HG02973 (cell line): ENCODE measurements around the gene FOLR2.

Source experiments
- ATAC-seq: cut with Tn5 transposase; IDR thresholded peaks from one replicate; pipeline ENCODE4 v1.9.1; 2021; ENCODE audit warnings: moderate library complexity; ENCODE audit not compliant: unreplicated experiment

FOLR2 gene

GRCh38 chr11:72239849-72240460, 23.4 kb downstream of the FOLR2 start:
- no peak for ATAC-seq

DNA sequence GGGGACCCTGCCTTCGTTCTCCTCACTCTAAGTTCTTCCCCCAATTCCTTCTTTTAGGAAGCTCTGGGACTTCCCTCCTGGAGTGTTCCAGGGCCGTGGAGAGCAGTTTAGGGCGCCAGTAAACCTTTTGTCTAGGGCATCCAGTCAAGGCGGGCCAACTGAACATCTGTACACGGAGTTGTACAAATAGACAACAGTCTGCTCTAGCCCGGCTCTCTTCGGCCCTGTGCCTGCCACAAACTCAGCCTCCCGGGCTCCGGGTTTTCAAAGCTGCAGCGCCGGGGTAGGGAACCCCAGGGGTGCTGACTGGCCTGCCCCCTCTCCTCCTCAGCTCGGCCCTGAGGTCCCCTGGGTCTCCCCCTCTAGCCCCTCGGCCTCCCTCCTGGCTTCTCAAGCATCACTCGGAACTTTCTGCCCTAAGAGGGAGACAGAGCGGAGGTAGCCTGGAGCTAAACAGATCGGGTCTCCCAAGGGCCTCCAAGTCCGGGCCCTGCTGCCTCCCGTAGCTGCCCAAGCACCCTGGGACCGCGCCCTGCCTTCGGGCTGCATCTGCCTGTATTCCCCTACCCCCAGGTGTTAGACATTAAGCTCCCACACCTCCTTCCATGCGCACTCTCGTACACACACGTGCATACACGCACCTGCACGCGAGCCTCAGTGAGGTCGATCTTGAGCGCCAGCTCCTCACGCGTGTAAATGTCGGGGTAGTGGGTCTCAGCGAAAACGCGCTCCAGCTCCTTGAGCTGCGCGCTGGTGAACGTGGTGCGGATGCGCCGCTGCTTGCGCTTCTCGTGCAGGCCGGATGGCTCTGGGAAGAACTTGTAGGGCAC, 24.1 kb downstream of the FOLR2 start:
- no peak for ATAC-seq

- no peak for ATAC-seq
These were observed 24.7 kb downstream of the FOLR2 start for GRCh38 chr11:72241291-72241781.

GRCh38 chr11:72242141-72242540, 25.5 kb downstream of the FOLR2 start:
- no peak for ATAC-seq

DNA sequence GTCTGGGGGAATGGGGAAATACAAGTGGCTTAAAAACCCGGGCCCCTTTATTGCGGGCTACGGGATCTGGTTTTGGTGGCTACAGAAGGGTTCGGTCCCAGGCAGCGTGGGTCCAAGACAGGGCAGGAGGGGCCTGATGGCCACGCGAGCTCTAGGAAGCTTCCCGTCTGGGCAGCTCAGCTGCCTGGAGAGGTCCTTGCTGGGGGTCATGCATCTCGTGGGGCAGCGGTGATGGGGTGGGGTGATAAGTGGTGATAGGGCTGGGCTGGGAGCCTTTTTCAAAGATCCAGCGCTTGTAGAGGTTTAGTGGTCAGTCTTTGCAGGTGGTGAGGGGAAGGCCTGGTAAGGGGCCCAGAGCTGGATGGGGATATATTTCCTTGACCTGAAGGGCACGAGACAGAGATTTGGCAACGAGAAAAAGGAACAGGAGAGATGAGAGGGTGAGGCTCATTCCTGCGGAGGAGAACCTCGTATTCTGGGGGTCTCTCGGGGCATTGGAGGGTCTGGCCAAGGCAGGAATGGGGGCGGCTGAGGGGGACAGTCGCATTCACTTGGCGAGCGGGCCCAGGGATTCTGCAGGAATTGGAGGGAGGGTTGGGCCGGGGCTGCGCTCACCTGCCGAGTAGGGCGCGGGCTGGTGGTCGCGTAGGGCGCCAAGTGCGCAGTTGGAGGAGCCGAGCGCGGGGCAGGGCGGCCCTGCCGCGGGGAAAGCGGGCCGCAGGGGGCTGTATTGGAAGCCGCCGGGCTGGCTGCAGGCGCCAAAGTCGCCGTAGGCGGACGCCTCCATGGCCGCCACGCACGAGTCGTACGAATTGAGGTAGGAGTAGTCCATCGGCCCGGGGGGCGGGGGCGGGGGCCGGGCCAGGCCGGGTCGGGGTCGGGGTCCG, 26.8 kb downstream of the FOLR2 start:
- no peak for ATAC-seq

GRCh38 chr11:72244060-72244360, 27.4 kb downstream of the FOLR2 start, which contains the start of gene PHOX2A:
Gene PHOX2A, minus strand, starts transcription at chr11:72244176. Its CDS starts 172 bp downstream, at chr11:72244004.
- ATAC-seq: no peak

DNA sequence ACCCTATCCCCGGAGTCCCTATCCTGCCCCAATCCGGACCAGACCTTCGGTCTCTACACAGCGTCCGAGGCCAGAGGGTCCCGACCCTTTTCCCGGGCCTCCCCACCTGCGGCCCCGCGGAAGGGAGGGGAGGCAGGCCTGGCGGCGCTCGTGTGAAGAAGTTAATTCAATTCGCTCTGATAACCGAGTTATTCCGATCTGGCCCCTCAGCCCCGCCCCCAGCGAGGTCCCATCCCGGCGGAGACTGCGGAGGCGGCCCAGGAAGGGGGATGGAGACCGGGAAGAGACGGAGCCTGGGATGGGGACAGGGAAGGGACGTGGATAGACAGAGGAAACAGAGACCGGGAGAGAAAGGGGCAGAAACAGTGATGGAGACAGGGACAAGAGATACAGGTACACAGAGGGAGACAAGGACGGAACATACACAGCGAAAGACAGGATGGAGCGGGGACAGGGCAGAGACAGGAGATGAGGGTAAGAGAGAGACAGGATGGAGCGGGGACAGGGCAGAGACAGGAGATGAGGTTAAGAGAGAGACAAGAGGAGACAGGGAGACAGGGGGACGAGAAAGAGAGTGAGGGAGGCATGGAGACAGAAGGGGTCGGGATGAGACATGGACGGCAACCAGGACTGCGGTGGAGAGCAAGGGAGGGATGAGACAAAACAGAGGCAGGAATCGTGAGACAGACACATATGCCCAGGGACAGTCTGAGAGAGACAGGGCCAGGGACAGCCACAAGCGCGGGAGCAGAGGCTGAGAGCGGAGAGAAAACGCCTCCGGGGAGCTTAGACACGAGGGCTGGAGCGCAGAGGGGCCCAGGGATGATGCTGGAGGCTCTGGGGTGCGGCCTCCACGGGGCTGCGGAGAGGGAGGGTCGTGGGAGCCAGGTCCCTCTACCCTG, 28.0 kb downstream of the FOLR2 start:
- ATAC-seq: no peak

DNA sequence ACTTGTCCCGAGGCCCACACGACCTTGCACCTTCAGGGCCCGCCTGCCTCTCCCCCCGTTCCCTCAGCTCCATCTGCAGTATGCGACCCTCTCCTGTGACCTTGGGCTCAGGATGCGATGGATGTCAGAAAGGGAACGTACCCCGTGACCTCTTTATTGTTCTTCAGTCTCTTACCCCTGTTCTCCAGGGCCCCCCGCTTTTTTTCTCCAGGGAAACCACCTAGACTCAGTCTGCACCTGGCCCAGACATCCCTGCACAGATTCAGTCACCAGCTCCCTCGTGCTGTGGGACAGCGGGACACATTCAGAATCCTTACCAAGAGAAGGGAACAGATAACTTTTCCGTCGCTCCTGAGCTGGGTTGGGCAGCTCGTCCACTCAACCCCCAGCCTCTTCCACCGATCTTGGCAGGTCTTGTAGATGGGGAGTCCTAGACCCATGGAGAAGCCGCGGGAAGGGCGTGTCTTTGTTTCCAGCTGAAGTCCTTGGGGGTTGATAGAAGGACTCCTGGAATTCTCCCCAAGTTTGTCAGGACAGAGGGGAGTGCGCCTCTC, 28.7 kb downstream of the FOLR2 start:
- ATAC-seq: no peak

GRCh38 chr11:72247584-72247983, 31.0 kb downstream of the FOLR2 start:
- no peak for ATAC-seq

DNA sequence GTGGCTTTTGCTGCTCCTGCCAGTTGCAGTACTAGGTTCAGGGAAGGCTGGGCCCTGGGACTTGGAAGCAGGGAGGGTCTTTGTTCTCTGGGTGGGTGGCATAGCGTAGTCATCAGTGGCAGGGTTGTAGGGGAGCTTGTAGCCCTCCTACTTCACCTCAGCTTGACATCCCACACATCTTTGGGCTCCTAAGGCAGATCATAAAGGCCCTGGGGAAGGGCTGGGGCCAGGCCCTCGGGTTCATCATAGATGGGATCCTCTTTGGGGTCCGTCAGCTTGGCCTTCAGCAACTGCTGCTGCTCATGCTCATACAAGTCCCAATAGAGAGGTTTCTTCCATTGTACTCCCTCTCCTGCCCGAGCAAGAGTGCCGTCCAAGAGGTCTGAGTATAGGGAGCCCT, 33.4 kb downstream of the FOLR2 start:
- no peak for ATAC-seq

DNA sequence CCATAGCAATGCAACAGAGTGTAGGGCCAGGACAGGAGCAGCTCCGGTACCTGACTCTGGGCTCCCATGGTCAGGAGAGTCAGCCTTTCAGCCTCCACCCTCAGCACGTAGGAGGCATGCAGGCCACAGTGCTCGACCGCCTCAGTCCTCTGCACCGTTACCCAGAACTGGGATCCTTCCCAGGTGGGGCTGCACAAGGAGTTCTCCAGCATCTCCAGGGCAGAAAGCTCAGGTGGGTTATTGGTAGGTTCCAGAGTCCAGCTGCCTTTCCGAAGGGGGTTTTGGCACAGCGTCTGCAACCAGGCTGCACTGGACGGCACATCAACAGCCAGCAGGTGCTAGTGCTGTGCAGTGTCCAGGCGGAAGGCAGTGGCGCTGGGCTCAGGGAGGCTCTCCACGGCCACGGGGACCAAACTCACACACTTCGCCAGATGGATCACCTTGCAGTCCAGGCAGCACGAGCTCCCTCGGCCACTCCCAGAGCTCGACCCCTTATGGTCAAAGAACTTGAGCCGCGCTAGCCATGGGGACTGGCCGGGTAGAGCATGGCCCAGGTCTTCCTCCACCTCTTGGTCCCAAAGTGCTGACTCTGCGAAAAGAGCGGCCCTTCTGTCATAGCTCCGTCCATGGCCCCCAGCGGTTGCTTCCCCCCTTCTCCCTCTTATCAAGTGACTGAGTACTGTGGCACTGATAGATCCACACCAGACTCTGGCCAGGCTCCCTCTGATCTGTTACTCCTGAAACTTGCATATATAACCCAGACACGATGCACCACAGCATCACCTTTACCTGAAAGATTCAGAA, 34.3 kb downstream of the FOLR2 start:
- no peak for ATAC-seq

DNA sequence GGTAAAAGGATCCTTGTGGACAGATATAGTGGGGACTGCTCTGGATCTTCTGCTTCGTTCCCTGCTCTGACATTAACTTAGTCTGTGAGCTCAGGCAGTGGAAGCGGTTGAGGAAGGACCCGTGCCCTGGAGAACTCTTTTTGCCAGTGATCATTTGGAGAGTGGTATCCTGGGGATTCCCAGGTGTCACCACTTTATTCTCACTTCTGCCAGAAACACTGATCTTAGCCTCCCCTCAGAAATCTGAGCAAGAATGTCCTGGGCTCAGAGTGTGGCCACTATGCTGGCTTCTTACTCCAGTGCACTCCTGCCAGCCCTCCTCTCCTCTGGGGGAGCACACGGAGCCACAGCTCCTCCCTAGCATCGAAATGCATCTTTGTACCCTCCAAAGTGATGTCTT, 35.0 kb downstream of the FOLR2 start:
- no peak for ATAC-seq

GRCh38 chr11:72253392-72253791, 36.8 kb downstream of the FOLR2 start:
- no peak for ATAC-seq

GRCh38 chr11:72254299-72254993, 37.9 kb downstream of the FOLR2 start:
- ATAC-seq: no peak

GRCh38 chr11:72257570-72257969, 41.0 kb downstream of the FOLR2 start:
- no peak for ATAC-seq

DNA sequence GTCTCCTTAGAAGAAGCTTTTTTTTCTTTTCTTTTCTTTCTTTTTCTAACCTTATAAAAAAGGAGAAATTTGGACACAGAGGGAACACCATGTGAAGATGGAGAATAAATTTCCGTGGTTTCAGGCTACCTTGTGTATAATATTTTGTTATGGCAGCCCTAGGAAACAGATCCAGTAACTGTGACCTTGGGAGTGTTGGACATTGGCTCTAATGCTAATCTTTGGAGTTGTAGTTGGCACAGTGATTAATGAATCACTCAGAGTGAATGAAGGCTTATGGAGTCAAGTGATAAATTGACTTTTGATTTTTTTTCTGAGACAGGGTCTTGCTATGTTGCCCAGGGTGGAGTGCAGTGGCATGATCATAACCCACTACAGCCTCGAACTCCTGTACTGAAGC, 42.9 kb downstream of the FOLR2 start:
- ATAC-seq: no peak

DNA sequence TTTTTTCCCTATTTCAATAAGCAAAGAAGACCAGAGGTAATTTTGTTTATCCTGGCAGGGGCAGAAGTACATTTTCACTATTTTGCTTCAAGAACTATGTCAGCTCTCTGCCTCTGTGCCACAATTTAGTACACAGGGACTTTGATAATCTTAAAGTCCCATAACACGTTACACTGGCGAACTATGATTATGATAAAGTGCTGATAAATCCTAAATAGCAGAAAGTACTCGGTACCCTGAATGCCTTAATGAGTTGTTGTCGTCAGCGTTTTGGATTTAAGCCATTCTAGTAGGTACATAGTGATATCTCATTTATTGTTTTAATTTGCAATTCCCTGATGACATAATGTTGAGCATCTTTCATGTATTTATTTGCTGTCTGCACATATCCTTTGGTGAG, 44.0 kb downstream of the FOLR2 start:
- no peak for ATAC-seq

GRCh38 chr11:72263361-72263760, 46.8 kb downstream of the FOLR2 start:
- ATAC-seq: no peak

DNA sequence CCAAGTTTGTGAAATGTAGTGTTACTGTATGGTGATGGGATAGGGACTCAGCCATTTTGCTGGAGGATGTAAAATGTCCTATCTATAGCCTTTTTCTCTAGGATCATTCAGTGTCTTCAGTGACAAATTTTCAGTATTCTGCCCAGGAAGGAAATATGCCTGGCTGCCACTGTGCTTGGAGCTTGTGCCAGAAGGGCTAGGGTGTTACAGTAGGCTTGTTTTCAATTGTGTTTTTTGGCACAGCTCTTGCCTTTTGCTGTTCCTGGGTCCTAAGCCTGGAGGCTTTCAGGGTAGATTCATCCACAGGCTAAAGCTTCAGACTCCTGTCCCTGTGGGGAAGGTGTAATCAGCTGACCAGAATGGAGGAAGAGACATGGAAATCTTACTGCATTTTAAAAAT, 49.4 kb downstream of the FOLR2 start:
- no peak for ATAC-seq
